Activated CD4-positive, alpha-beta T cell treated with anti-CD3 and anti-CD28 coated beads for 4 hours (primary cell): ENCODE results near the gene CROCC.

ENCODE experiments used
- DNase-seq, 2 donors: peaks; one replicate each; pipeline ENCODE4 v3.0.0-alpha.2; 2020

CROCC gene

GRCh38 chr1:16971341-16972188, 49.8 kb downstream of the CROCC start:
- DNase-seq = no peak

DNA sequence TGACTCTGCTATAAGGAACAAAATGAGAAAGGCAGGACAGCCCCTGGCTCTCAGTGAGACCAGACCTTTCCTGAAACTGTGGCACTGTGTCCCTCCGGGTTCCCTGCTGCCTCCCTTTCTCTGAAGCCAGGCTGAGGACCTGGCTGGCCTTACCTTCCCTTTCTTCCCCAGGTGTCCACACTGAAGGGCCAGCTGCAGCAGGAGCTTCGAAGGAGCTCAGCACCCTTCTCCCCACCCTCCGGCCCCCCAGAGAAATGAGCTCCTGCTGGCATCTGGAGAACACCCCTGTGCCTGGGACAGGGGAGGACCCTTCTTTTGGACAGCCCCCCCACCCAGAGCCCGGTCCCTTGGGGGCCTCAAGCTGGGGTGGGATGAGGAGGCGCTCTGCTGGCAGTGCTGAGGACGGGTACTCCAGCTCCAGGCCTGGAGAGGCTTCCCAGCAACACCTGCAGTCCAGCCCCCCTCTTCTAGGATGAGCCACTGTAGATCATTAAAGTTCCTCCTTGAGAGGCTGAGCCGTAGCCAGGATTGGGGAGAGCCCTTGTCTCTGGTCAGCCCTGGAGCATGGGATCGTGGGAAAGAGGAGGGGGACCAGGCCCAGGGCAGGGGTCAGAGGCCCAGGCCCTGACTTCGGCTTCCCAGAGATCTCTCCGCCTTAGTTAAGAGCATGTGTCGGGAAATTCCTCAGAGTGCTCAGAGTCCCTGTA, 50.6 kb downstream of the CROCC start:
- no peak for DNase-seq

DNA sequence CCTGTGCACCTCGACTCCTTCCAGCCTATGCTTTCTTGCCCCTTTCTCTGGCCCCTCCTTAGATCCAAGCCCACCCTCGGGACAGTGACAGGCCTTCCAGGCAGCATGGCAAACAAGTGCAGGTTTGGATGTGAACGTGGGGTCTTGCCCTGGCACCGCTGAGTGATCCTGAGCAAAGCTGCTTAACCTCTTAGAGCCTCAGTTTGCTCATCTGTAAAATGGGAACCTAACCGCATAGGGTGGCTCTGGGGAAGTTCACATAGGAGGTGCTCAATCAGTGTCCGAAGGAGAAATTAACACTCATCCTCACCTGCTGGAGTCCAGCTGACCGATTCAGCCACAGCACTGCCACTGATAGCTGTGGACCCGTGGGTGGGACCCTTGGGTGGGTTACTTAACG, 51.5 kb downstream of the CROCC start:
- no peak for DNase-seq

- no peak for DNase-seq
Observed at GRCh38 chr1:16975211-16975610, 53.5 kb downstream of the CROCC start.

DNA sequence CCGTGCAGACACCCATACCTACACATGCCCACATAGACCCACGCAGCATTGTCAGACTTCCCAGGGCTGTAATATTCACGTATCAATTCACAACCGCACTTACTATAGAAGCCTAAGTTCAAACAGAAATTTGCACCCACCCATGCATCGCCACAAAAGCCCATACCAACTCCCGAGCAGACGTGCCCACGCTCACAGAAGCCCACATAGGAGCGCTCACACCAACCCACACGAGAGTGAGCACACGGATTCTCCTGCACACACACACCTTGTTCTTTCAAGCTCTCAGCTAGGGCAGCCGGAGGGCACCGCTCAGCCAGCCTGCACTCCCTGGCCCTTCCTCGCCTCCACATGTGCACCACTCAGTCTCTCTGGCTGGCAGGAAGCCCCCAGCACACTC, 54.1 kb downstream of the CROCC start:
- no peak for DNase-seq

DNA sequence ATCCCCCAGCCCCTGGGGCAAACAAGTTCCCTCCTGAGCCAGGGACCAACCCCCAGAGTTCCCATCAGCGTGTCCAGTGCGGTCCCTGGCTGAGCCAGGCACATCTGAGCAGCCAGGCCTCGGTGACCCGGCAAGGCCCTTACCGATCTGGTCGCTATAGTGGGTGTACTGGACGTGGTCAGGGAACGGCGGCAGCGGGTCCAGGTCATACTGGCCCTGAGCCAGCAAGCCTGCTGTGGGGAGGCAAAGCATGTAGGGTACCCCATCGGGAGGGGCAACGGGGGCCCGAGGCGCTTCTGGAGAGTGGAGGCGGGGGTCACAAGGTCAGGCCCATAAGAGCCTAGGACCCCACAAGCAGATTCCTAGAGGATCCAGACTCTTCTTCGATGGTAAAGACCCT, 55.2 kb downstream of the CROCC start:
- no peak for DNase-seq

GRCh38 chr1:16977377-16977776, 55.6 kb downstream of the CROCC start:
- no peak for DNase-seq

- no peak for DNase-seq
Observed at GRCh38 chr1:16978139-16978538, 56.4 kb downstream of the CROCC start.

DNA sequence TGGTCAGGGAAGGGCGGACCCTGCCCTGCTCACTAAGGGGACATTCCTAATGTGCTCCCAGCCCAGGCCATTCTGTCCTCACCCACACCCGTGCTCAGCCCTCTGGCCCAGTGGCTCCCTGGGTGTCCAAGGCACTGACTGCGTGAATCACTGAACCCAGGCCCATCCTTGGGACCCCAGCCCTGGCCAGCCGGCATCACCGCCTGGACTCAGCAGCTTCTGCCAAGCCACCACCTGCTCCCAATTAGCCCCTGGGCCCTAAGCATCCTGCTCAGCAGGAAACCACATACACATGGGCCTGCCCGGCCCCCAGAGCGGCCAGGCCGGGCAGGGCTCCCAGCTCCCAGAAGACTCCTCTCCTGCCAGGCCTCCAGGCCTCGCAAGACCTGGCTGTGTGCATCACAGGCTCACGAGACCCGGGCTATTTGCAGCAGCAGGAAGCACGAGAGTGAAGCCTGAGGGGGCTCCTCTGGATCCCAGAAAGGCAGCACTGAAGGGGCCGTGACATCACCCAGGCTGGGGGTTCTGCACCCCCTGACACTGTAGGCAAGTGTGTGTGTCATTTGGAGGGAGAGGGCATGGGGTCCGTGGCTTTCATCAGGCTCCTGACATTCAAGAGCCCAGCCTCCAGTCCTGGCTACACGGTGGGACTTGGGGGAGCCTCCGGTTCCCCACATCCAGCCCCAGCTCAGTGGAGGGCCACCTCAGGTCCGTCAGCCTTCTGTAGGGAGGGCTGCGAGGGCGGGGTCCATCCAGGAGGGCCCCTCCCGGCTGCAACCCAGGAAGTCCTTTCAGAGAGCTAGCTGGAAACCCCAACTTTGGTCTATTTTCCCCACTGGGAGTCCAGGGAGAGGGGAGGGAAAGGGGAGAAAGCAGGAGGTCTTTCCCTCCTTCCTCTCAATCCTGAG, 57.1 kb downstream of the CROCC start:
- DNase-seq = no peak

- DNase-seq = no peak
Observed at GRCh38 chr1:16979475-16980327, 58.0 kb downstream of the CROCC start.

- no peak for DNase-seq
Observed at GRCh38 chr1:16980473-16981268, 58.9 kb downstream of the CROCC start, which contains the start of gene MFAP2. Gene MFAP2, minus strand, starts transcription at chr1:16980620. Its CDS starts 2,347 bp downstream, at chr1:16978273.

DNA sequence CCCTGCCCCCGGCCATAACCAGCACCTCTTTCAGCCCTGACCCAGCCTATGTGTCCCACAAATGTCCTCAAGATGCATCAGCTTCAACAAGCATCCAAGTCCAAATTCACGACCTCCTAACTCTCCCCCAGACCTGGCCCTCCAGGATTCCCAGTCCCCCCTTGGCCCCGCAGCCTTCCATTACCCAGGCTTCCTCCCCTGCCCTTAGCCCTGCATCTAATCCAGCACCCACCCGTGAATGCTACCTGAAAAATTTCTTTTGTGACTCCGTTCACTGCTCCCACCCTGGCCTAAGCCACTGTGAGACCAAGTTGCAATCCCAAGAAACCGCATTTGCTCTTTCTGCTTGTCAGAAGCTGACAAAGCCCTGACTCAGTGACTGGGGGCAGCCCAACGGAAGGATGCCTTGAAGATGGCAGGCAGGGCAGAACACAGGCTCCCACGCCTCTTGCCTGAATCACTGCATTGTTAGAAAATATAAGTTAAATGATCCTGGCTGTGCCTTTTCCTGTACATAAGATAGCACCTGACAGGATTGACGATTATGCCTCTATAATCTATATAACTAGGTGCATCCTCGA, 59.6 kb downstream of the CROCC start:
- DNase-seq = no peak

- no peak for DNase-seq
Observed at GRCh38 chr1:16982902-16983301, 61.2 kb downstream of the CROCC start.

GRCh38 chr1:16983649-16984048, 61.9 kb downstream of the CROCC start:
- no peak for DNase-seq

DNA sequence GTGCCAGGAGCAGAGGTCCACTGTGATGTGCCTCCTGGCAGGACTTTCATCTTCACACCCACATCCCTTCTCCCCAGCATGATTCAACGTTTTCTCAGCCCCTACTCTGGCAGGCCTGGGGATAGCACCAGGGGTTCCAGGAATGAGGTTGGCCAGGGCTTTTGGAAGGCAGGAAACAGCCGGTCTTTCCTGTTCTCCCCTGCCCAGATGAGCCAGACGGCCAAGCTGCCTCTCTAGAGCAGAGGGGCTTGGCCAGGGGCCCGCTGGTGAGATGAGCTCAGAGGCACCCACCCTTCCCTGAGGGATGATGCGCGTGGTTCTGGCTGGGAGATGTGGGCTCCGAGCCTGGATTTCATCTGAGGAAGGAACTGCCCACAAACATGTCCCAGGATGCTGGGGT, 63.0 kb downstream of the CROCC start:
- DNase-seq = no peak

GRCh38 chr1:16986113-16986512, 64.4 kb downstream of the CROCC start:
- no peak for DNase-seq

DNA sequence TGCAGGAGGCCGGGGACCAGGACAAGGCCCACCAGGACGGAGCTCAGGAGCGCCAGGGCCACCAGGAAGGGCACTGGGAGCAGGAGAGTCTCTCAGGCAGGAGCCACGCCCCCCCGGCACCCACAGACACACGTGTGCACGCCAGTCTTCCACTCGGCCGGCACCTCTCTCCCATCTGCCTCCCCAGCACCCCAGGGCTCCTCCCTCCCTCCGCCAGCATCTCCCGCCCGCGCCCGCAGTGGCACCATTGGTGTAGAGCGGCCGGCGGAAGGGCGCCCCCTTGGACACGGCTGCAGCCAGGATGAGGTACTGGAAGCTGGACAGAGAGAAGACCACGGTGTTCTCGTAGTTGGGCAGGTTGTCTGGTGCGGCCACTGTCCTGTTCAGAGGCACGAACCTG, 64.8 kb downstream of the CROCC start:
- DNase-seq = no peak

- no peak for DNase-seq
Observed at GRCh38 chr1:16986962-16987361, 65.2 kb downstream of the CROCC start.

DNA sequence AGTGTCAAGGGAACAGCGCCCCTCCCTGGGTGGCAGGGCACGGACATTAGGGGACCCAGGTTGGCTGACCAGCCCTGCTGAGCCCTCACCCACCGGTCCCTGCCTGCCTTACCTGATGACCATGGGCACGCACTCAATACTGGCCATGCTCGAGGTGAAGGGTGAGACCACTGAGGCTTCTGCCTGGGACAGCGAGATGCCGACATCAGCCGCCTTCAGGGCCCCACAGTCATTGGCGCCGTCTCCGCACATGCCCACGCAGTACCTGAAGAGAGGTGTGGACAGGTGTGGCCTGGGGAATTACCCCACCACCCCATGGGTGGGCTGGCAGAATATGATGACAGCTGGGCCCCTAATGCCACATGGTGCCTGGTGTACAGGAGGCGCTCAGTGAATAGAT, 66.5 kb downstream of the CROCC start:
- DNase-seq = no peak

GRCh38 chr1:16989676-16990391, 68.1 kb downstream of the CROCC start:
- DNase-seq = no peak
